ENCODE data around the gene ERI3.

The ERI3 gene

GRCh38 chr1:44290250-44291094 lies 64.6 kb downstream of the ERI3 start:
- H3K27ac ChIP-seq: no peak overlapping the region
- H3K4me1 ChIP-seq: peaks cover 20% of the 10 kb centered on the region
- no peak for TF ChIP-seq Cebpa-rat (IDR thresholded peaks at IDR 0.05)
- H3K4me3 ChIP-seq: no peak overlapping the region
- H3K9ac ChIP-seq: no peak overlapping the region
- H4K20me1 ChIP-seq: peaks cover 38% of the 10 kb centered on the region; the same call in 1 of the 2 replicates
- peaks cover 99% of the 10 kb centered on the region for H3K36me3 ChIP-seq
- H3K9me3 ChIP-seq: no peaks in the 10 kb centered on the region
- H3K27me3 ChIP-seq: no peaks in the 10 kb centered on the region
- no peak overlapping the region for H3K4me2 ChIP-seq

GRCh38 chr1:44289530-44289929 lies 65.5 kb downstream of the ERI3 start:
- Histone ChIP-seq H3K4me2 (no peak overlapping the region), H3K9ac (no peak overlapping the region), H3K27me3 (no peaks in the 10 kb centered on the region), H3K4me3 (no peak overlapping the region), H4K20me1 (peaks cover 38% of the 10 kb centered on the region; the same call in 1 of the 2 replicates), H3K36me3 (peaks cover 99% of the 10 kb centered on the region), H3K4me1 (peaks cover 20% of the 10 kb centered on the region), H3K9me3 (no peaks in the 10 kb centered on the region), H3K27ac (no peak overlapping the region)
- TF ChIP-seq Cebpa-rat (IDR thresholded peaks at IDR 0.05): no peak

GRCh38 chr1:44288883-44289282 lies 66.2 kb downstream of the ERI3 start:
- Histone ChIP-seq H3K4me1 (peaks cover 17% of the 10 kb centered on the region), H3K9me3 (no peaks in the 10 kb centered on the region), H3K4me2 (no peak overlapping the region), H3K27me3 (no peaks in the 10 kb centered on the region), H3K9ac (no peak overlapping the region), H3K4me3 (no peak overlapping the region), H3K27ac (no peak overlapping the region), H3K36me3 (peaks cover 99% of the 10 kb centered on the region), H4K20me1 (peaks cover 38% of the 10 kb centered on the region; the same call in 1 of the 2 replicates)
- TF ChIP-seq Cebpa-rat (IDR thresholded peaks at IDR 0.05): no peak

GRCh38 chr1:44284184-44284583 lies 70.9 kb downstream of the ERI3 start:
- Histone ChIP-seq H3K27me3 (no peaks in the 10 kb centered on the region), H4K20me1 (peaks cover 36% of the 10 kb centered on the region), H3K4me3 (no peak overlapping the region), H3K4me1 (no peaks in the 10 kb centered on the region), H3K36me3 (peaks cover 84% of the 10 kb centered on the region), H3K27ac (no peak overlapping the region), H3K9ac (no peak overlapping the region), H3K4me2 (no peak overlapping the region), H3K9me3 (no peaks in the 10 kb centered on the region)
- TF ChIP-seq Cebpa-rat (IDR thresholded peaks at IDR 0.05): no peak

- Histone ChIP-seq H3K9ac (no peak overlapping the region), H3K9me3 (no peaks in the 10 kb centered on the region), H3K4me2 (no peak overlapping the region), H3K27me3 (no peaks in the 10 kb centered on the region), H4K20me1 (peaks cover 37% of the 10 kb centered on the region), H3K27ac (no peak overlapping the region), H3K4me1 (no peaks in the 10 kb centered on the region), H3K36me3 (peaks cover 79% of the 10 kb centered on the region), H3K4me3 (no peak overlapping the region)
- TF ChIP-seq Cebpa-rat (IDR thresholded peaks at IDR 0.05): no peak
Measured at GRCh38 chr1:44283524-44284173, 71.4 kb downstream of the ERI3 start.

- H3K27me3 ChIP-seq: no peaks in the 10 kb centered on the region
- H3K4me3 ChIP-seq: no peak overlapping the region
- H3K4me1 ChIP-seq: no peaks in the 10 kb centered on the region; the same call in 1 of the 2 replicates
- no peak overlapping the region for H3K4me2 ChIP-seq
- H3K27ac ChIP-seq: no peak overlapping the region
- TF ChIP-seq Cebpa-rat (IDR thresholded peaks at IDR 0.05): no peak
- peaks cover 30% of the 10 kb centered on the region for H4K20me1 ChIP-seq
- no peaks in the 10 kb centered on the region for H3K9me3 ChIP-seq
- peaks cover 71% of the 10 kb centered on the region for H3K36me3 ChIP-seq
- H3K9ac ChIP-seq: no peak overlapping the region
Measured at GRCh38 chr1:44282704-44283426, 72.2 kb downstream of the ERI3 start.

GRCh38 chr1:44281962-44282703 lies 72.9 kb downstream of the ERI3 start:
- H3K27ac ChIP-seq: no peak overlapping the region
- H3K9me3 ChIP-seq: no peaks in the 10 kb centered on the region
- no peak for TF ChIP-seq Cebpa-rat (IDR thresholded peaks at IDR 0.05)
- no peaks in the 10 kb centered on the region for H3K27me3 ChIP-seq
- H3K36me3 ChIP-seq: peaks cover 64% of the 10 kb centered on the region
- H4K20me1 ChIP-seq: peaks cover 23% of the 10 kb centered on the region
- no peak overlapping the region for H3K4me2 ChIP-seq
- H3K9ac ChIP-seq: no peak overlapping the region
- no peak overlapping the region for H3K4me3 ChIP-seq
- peaks cover 7% of the 10 kb centered on the region for H3K4me1 ChIP-seq

- H3K27me3 ChIP-seq: no peaks in the 10 kb centered on the region
- no peak for TF ChIP-seq Cebpa-rat (IDR thresholded peaks at IDR 0.05)
- peak overlapping the region; percentile 79 for H3K4me2 ChIP-seq
- H4K20me1 ChIP-seq: peaks cover 5% of the 10 kb centered on the region; the same call in 1 of the 2 replicates
- H3K36me3 ChIP-seq: peaks cover 31% of the 10 kb centered on the region
- no peak overlapping the region for H3K9ac ChIP-seq
- H3K4me3 ChIP-seq: no peak overlapping the region
- H3K27ac ChIP-seq: peak overlapping the region; percentile 80; the same call in 1 of the 2 replicates
- H3K4me1 ChIP-seq: peaks cover 40% of the 10 kb centered on the region
- H3K9me3 ChIP-seq: no peaks in the 10 kb centered on the region
Measured at GRCh38 chr1:44276901-44277300, 78.2 kb downstream of the ERI3 start.

GRCh38 chr1:44275991-44276405 lies 79.1 kb downstream of the ERI3 start:
- no peak for TF ChIP-seq Cebpa-rat (IDR thresholded peaks at IDR 0.05)
- H4K20me1 ChIP-seq: peaks cover 9% of the 10 kb centered on the region; the same call in 1 of the 2 replicates
- H3K4me1 ChIP-seq: peaks cover 40% of the 10 kb centered on the region
- H3K9me3 ChIP-seq: no peaks in the 10 kb centered on the region
- peak overlapping the region; percentile 42; the same call in 1 of the 2 replicates for H3K9ac ChIP-seq
- H3K27ac ChIP-seq: peak overlapping the region; percentile 80
- no peaks in the 10 kb centered on the region for H3K27me3 ChIP-seq
- H3K4me2 ChIP-seq: peak overlapping the region; percentile 79
- H3K4me3 ChIP-seq: peak overlapping the region; percentile 37; the same call in 1 of the 2 replicates
- peaks cover 35% of the 10 kb centered on the region; the same call in 1 of the 2 replicates for H3K36me3 ChIP-seq
